Measurements from ENCODE around the gene BMPR1B. TPM values are rescaled to one million over a fixed set of nuclear protein-coding genes. Genes with fewer than 3 reads are reported as not detected.

BMPR1B gene
- total and polyA plus RNA-seq, 4 donors = 0.27 to 0.70 (median 0.48) TPM

DNA sequence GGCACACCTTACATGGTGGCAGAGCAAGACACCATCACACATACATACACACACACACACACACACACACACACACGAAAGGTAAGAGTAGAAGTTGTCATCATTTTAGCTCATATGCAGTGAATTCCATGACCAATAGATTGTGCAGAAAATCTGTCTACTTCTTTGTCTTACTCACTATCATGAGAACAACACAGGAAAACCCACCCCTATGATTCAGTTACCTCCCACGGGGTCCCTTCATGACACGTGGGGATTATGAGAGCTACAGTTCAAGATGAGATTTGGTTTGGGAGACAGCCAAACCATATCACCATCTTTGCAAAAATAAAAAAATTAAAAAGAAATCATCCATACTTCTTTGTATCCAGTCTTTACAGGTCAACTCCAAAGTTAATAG lies 221.1 kb downstream of the BMPR1B start:
- TF ChIP-seq, protein P1, sequence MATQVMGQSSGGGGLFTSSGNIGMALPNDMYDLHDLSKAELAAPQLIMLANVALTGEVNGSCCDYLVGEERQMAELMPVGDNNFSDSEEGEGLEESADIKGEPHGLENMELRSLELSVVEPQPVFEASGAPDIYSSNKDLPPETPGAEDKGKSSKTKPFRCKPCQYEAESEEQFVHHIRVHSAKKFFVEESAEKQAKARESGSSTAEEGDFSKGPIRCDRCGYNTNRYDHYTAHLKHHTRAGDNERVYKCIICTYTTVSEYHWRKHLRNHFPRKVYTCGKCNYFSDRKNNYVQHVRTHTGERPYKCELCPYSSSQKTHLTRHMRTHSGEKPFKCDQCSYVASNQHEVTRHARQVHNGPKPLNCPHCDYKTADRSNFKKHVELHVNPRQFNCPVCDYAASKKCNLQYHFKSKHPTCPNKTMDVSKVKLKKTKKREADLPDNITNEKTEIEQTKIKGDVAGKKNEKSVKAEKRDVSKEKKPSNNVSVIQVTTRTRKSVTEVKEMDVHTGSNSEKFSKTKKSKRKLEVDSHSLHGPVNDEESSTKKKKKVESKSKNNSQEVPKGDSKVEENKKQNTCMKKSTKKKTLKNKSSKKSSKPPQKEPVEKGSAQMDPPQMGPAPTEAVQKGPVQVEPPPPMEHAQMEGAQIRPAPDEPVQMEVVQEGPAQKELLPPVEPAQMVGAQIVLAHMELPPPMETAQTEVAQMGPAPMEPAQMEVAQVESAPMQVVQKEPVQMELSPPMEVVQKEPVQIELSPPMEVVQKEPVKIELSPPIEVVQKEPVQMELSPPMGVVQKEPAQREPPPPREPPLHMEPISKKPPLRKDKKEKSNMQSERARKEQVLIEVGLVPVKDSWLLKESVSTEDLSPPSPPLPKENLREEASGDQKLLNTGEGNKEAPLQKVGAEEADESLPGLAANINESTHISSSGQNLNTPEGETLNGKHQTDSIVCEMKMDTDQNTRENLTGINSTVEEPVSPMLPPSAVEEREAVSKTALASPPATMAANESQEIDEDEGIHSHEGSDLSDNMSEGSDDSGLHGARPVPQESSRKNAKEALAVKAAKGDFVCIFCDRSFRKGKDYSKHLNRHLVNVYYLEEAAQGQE (IDR thresholded peaks at IDR 0.05) = no peak
- TF ChIP-seq, protein P2, sequence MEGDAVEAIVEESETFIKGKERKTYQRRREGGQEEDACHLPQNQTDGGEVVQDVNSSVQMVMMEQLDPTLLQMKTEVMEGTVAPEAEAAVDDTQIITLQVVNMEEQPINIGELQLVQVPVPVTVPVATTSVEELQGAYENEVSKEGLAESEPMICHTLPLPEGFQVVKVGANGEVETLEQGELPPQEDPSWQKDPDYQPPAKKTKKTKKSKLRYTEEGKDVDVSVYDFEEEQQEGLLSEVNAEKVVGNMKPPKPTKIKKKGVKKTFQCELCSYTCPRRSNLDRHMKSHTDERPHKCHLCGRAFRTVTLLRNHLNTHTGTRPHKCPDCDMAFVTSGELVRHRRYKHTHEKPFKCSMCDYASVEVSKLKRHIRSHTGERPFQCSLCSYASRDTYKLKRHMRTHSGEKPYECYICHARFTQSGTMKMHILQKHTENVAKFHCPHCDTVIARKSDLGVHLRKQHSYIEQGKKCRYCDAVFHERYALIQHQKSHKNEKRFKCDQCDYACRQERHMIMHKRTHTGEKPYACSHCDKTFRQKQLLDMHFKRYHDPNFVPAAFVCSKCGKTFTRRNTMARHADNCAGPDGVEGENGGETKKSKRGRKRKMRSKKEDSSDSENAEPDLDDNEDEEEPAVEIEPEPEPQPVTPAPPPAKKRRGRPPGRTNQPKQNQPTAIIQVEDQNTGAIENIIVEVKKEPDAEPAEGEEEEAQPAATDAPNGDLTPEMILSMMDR (IDR thresholded peaks at IDR 0.05; ENCODE audit: low read depth, low read length, missing input control) = no peak
- TF ChIP-seq YY1 (IDR thresholded peaks at IDR 0.05) = no peak
- no peak for TF ChIP-seq RAD21 (IDR thresholded peaks at IDR 0.05)
- TF ChIP-seq, protein P3, sequence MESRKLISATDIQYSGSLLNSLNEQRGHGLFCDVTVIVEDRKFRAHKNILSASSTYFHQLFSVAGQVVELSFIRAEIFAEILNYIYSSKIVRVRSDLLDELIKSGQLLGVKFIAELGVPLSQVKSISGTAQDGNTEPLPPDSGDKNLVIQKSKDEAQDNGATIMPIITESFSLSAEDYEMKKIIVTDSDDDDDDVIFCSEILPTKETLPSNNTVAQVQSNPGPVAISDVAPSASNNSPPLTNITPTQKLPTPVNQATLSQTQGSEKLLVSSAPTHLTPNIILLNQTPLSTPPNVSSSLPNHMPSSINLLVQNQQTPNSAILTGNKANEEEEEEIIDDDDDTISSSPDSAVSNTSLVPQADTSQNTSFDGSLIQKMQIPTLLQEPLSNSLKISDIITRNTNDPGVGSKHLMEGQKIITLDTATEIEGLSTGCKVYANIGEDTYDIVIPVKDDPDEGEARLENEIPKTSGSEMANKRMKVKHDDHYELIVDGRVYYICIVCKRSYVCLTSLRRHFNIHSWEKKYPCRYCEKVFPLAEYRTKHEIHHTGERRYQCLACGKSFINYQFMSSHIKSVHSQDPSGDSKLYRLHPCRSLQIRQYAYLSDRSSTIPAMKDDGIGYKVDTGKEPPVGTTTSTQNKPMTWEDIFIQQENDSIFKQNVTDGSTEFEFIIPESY (IDR thresholded peaks at IDR 0.05) = no peak
- no peak for TF ChIP-seq FOXA2 (IDR thresholded peaks at IDR 0.05)
- no peak for TF ChIP-seq HNF4A (conservative IDR thresholded peaks at IDR 0.05)
- no peak for TF ChIP-seq GABPA (IDR thresholded peaks at IDR 0.05 in 1 of 2, conservative IDR thresholded peaks at IDR 0.05 in 1 of 2)
- no peak for TF ChIP-seq SP1 (IDR thresholded peaks at IDR 0.05)
- TF ChIP-seq HNF4G (IDR thresholded peaks at IDR 0.05) = no peak
- TF ChIP-seq JUND (IDR thresholded peaks at IDR 0.05) = no peak
- H3K27me3 ChIP-seq (ENCODE audit: control insufficient read depth in 4 of 4, insufficient read depth in 4 of 4, low read length in 3 of 4) = peaks cover 0 to 8% (median 0%) of the 10 kb centered on the region in 4 donors
- H3K27ac ChIP-seq (ENCODE audit: low read depth in 1 of 2, low read length in 2 of 2) = no peak overlapping the region
- no peak overlapping the region for H3K4me3 ChIP-seq (ENCODE audit: low read depth in 1 of 3, low read length in 3 of 3)
- no peak overlapping the region for H3K9ac ChIP-seq (ENCODE audit: low read depth in 1 of 2, low read length in 2 of 2)
- no peaks in the 10 kb centered on the region for H3K4me1 ChIP-seq (ENCODE audit: control insufficient read depth in 4 of 4, insufficient read depth in 4 of 4, low read length in 3 of 4)
- no peaks in the 10 kb centered on the region for H3K36me3 ChIP-seq (ENCODE audit: control insufficient read depth in 4 of 4, insufficient read depth in 3 of 4, low read depth in 1 of 4, low read length in 3 of 4)
- no peak for DNase-seq (ENCODE audit: low spot score)
- no peaks in the 10 kb centered on the region for H3K9me3 ChIP-seq (ENCODE audit: control insufficient read depth in 4 of 4, low read length in 3 of 4)
- 84% methylated on average over 3 of the region's 3 CpGs for WGBS

DNA sequence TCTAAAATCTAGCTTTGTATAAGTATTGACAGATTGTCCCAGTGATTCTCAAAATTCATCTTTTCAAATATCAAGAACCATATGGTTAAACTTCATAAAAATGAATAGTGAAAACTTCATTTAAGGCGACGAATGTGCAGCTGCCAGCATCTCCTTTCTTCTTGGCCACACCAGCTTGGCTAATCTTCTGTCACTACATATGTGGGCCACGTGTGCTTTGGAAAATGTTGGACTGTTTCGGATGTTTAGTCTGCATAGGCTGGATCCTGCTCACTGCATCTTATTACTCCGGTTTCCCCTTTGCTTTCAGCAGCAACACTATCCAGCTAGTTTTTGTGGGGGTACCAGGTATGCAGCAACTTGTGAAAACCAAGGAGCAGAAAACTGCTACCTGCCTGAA lies 221.9 kb downstream of the BMPR1B start:
- no peak overlapping the region for H3K4me3 ChIP-seq (ENCODE audit: low read depth in 1 of 3, low read length in 3 of 3)
- no peak for DNase-seq (ENCODE audit: low spot score)
- no peaks in the 10 kb centered on the region for H3K4me1 ChIP-seq (ENCODE audit: control insufficient read depth in 4 of 4, insufficient read depth in 4 of 4, low read length in 3 of 4)
- H3K9ac ChIP-seq (ENCODE audit: low read depth in 1 of 2, low read length in 2 of 2) = no peak overlapping the region
- TF ChIP-seq, protein P2 (IDR thresholded peaks at IDR 0.05; ENCODE audit: low read depth, low read length, missing input control) = no peak
- no peak for TF ChIP-seq RAD21 (IDR thresholded peaks at IDR 0.05)
- no peak for TF ChIP-seq HNF4A (conservative IDR thresholded peaks at IDR 0.05)
- no peak for TF ChIP-seq GABPA (IDR thresholded peaks at IDR 0.05 in 1 of 2, conservative IDR thresholded peaks at IDR 0.05 in 1 of 2)
- TF ChIP-seq, protein P4, sequence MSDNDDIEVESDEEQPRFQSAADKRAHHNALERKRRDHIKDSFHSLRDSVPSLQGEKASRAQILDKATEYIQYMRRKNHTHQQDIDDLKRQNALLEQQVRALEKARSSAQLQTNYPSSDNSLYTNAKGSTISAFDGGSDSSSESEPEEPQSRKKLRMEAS (IDR thresholded peaks at IDR 0.05) = no peak
- TF ChIP-seq FOXA1 (IDR thresholded peaks at IDR 0.05) = no peak
- no peak for TF ChIP-seq YY1 (IDR thresholded peaks at IDR 0.05)
- no peak for TF ChIP-seq SP1 (IDR thresholded peaks at IDR 0.05)
- no peak for TF ChIP-seq FOXA2 (IDR thresholded peaks at IDR 0.05)
- TF ChIP-seq, protein P3 (IDR thresholded peaks at IDR 0.05) = no peak
- no peaks in the 10 kb centered on the region for H3K36me3 ChIP-seq (ENCODE audit: control insufficient read depth in 4 of 4, insufficient read depth in 3 of 4, low read depth in 1 of 4, low read length in 3 of 4)
- no peaks in the 10 kb centered on the region for H3K9me3 ChIP-seq (ENCODE audit: control insufficient read depth in 4 of 4, low read length in 3 of 4)
- H3K27me3 ChIP-seq (ENCODE audit: control insufficient read depth in 4 of 4, insufficient read depth in 4 of 4, low read length in 3 of 4) = peaks cover 0 to 8% (median 0%) of the 10 kb centered on the region in 4 donors
- 87% methylated on average over 5 of the region's 5 CpGs for WGBS
- no peak overlapping the region for H3K27ac ChIP-seq (ENCODE audit: low read depth in 1 of 2, low read length in 2 of 2)

All from liver (tissue), 9 donors.